Lung (tissue), 12 donors: ENCODE results near the gene TRIM71. TPM values are rescaled to one million over a fixed set of nuclear protein-coding genes. Genes with fewer than 3 reads are reported as not detected.

Source experiments
- ATAC-seq: fragments of 200-7000 bp; cut with Tn5 transposase; one replicate; pipeline ENCODE4 v1.9.1; 2020; ENCODE audit warnings: moderate number of reproducible peaks; ENCODE audit not compliant: insufficient read depth, low FRiP score
- DNase-seq, 3 donors: peaks; one replicate each; pipeline ENCODE4 v3.0.0-alpha.2; 2013 to 2017
- H3K27ac ChIP-seq, 2 donors: one replicate each; pipeline ENCODE4 v1.5.1; 2013; ENCODE audit warnings: mild to moderate bottlenecking in 2 of 2, moderate library complexity in 2 of 2, control low read depth in 1 of 2, inconsistent platforms in 1 of 2, low read depth in 1 of 2, low read length in 1 of 2
- H3K27me3 ChIP-seq, 3 donors: one replicate each; pipeline ENCODE4 v1.5.1; 2013; ENCODE audit warnings: low read length in 2 of 3; ENCODE audit not compliant: control insufficient read depth in 3 of 3, insufficient read depth in 3 of 3
- H3K36me3 ChIP-seq, 4 donors: one replicate each; pipeline ENCODE4 v1.5.1; 2013; ENCODE audit warnings: low read length in 4 of 4, mild to moderate bottlenecking in 1 of 4, moderate library complexity in 1 of 4; ENCODE audit not compliant: control insufficient read depth in 4 of 4, insufficient read depth in 4 of 4
- H3K4me1 ChIP-seq, 5 donors: one replicate each; pipeline ENCODE4 v1.5.1; 2013; ENCODE audit warnings: low read length in 5 of 5, mild to moderate bottlenecking in 2 of 5, moderate library complexity in 1 of 5; ENCODE audit not compliant: control insufficient read depth in 5 of 5, insufficient read depth in 5 of 5
- H3K4me3 ChIP-seq: one replicate; pipeline ENCODE4 v1.5.1; 2013; ENCODE audit warnings: mild to moderate bottlenecking, control low read depth, moderate library complexity
- H3K9ac ChIP-seq, 2 donors: one replicate each; pipeline ENCODE4 v1.5.1; 2013; ENCODE audit warnings: low read length in 2 of 2, control low read depth in 1 of 2; ENCODE audit not compliant: insufficient read depth in 1 of 2
- H3K9me3 ChIP-seq, 4 donors: one replicate each; pipeline ENCODE4 v1.5.1; 2013; ENCODE audit warnings: low read length in 3 of 4, mild to moderate bottlenecking in 1 of 4, moderate library complexity in 1 of 4; ENCODE audit not compliant: control insufficient read depth in 4 of 4, insufficient read depth in 3 of 4
- CTCF ChIP-seq: IDR thresholded peaks from 2 replicates; pipeline ENCODE4 v1.5.1; 2012; ENCODE audit warnings: mild to moderate bottlenecking; ENCODE audit errors: control extremely low read depth, extremely low read depth
- WGBS, 2 donors: extraction: QIAGEN DNeasy Blood & Tissue Kit; methylation state at CpG; one replicate each; pipeline ENCODE4 v1.1.7; 2013; 5-methylcytosine and 5-hydroxymethylcytosine counted together
- polyA plus RNA-seq, 2 donors: library from polyadenylated mRNA; stranded (reverse); fragments of 200-250 nt; gene quantifications; one replicate each; pipeline ENCODE4 v1.2.1, GENCODE V29; 2013
- total RNA-seq, 2 donors: library from RNA; depleted of rRNA in 1 of 2; stranded (reverse); fragments of >200 nt in 1 of 2; gene quantifications; one replicate each; pipeline ENCODE4 v1.2.1, GENCODE V29; 2014 to 2021
- donor health status: control.
- donor health status: control.
- donor health status: Bipolar disorder and iron deficiency.
- donor health status: healthy.
- donor health status: DM: yes; HTN: yes; CAD: no.

TRIM71 gene
- total and polyA plus RNA-seq, 4 donors: 0.45 to 9.9 (median 2.0) TPM

DNA sequence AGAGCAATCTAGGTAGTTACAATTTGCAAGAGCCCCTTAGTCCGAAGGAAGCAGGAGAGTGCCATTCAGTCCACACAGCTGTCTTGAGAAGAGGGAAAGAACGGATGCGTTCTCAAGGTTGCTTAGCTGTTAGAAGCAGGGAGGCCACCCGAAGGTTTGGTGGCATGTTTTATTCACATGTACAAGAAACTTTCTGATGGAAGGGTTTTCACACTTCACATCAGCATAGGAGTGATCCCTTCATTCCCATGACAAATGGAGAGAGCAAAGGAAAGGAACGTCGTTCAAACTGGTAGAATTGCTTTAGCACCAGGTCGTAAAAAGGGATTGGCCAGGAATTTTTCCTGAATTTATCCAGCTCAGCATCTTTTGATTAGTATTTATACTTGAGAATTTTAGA lies 53.5 kb downstream of the TRIM71 start:
- no peaks in the 10 kb centered on the region for H3K36me3 ChIP-seq
- ATAC-seq: no peak
- no peak for TF ChIP-seq CTCF

GRCh38 chr3:32872487-32873382 lies 54.9 kb downstream of the TRIM71 start:
- no peaks in the 10 kb centered on the region for H3K9me3 ChIP-seq
- no peak overlapping the region for H3K4me3 ChIP-seq
- ATAC-seq: peak; percentile 67
- peak; percentile 78 to 93 (median 82) for DNase-seq
- TF ChIP-seq CTCF: no peak
- peak overlapping the region in 1 of 2 donors; percentile 26 for H3K9ac ChIP-seq
- no peaks in the 10 kb centered on the region for H3K27me3 ChIP-seq
- H3K36me3 ChIP-seq: no peaks in the 10 kb centered on the region
- peak overlapping the region in 1 of 2 donors; percentile 76 for H3K27ac ChIP-seq
- 51 to 65% methylated on average over 6 of the region's 6 CpGs for WGBS, 2 donors
- H3K4me1 ChIP-seq: peaks cover 0 to 36% (median 14%) of the 10 kb centered on the region in 5 donors

More for the DNA sequence above, 53.5 kb downstream of the TRIM71 start:
- H3K4me1 ChIP-seq: peaks cover 0 to 36% (median 14%) of the 10 kb centered on the region in 5 donors
- H3K9ac ChIP-seq: no peak overlapping the region
- no peaks in the 10 kb centered on the region for H3K9me3 ChIP-seq
- H3K4me3 ChIP-seq: no peak overlapping the region
- no peak for DNase-seq
- H3K27ac ChIP-seq: no peak overlapping the region
- no peaks in the 10 kb centered on the region for H3K27me3 ChIP-seq
- 83 to 91% methylated on average over 7 of the region's 7 CpGs for WGBS, 2 donors

DNA sequence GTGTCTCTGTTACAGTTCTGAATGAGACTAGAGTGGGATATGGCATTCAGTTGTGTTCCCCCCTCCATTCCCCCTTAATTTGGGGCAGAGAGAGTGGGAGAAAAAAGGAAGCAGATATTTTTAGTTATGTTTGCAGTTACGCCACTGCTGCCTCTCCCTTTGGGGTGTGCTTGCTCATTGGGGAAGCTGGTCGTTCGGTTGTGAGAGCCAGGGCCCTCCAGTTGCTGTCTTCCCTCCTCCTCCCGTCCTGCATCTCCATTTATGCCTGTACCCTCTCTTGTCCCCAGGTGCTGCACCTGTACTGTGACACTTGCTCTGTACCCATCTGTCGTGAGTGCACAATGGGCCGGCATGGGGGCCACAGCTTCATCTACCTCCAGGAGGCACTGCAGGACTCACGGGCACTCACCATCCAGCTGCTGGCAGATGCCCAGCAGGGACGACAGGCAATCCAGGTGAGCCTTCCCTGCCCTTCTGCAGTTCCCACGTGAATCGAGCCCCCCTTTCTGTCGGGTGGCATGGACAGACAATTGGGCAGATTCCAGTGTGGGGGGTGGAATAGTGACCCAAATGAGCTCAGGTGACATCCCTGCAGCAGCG lies 55.8 kb downstream of the TRIM71 start:
- peak overlapping the region in 1 of 2 donors; percentile 26 for H3K9ac ChIP-seq
- no peaks in the 10 kb centered on the region for H3K36me3 ChIP-seq
- H3K27ac ChIP-seq: peak overlapping the region in 1 of 2 donors; percentile 23
- H3K4me1 ChIP-seq: peaks cover 0 to 34% (median 14%) of the 10 kb centered on the region in 5 donors
- ATAC-seq (no peak), DNase-seq (no peak)
- no peak overlapping the region for H3K4me3 ChIP-seq
- H3K9me3 ChIP-seq: no peaks in the 10 kb centered on the region
- no peak for TF ChIP-seq CTCF
- WGBS, 2 donors: 39 to 51% methylated on average over 12 of the region's 12 CpGs
- no peaks in the 10 kb centered on the region for H3K27me3 ChIP-seq
